Left ventricle myocardium inferior (tissue), 1 donor: Measurements from ENCODE around the gene MCCD1. TPM values are rescaled to one million over a fixed set of nuclear protein-coding genes. Genes with fewer than 3 reads are reported as not detected.
"Not testable (repeated sequence)": the region's sequence is repeated elsewhere in the genome, so short reads cannot be mapped to it uniquely, and the experiment has no call there.

Experiments used
- DNase-seq: peaks from one replicate; pipeline ENCODE4 v3.0.0-alpha.2; 2020
- H3K27ac ChIP-seq: fragments of 200-600 bp; replicated peaks from 2 replicates; pipeline ENCODE4 v1.8.0; 2021
- H3K27me3 ChIP-seq: fragments of 200-600 bp; 2 replicates; pipeline ENCODE4 v1.8.0; 2021; ENCODE audit warnings: low read depth
- H3K36me3 ChIP-seq: fragments of 200-600 bp; 2 replicates; pipeline ENCODE4 v1.8.0; 2021
- H3K4me1 ChIP-seq: fragments of 200-600 bp; 2 replicates; pipeline ENCODE4 v1.8.0; 2021
- H3K4me3 ChIP-seq: fragments of 200-600 bp; 2 replicates; pipeline ENCODE4 v1.8.0; 2021; ENCODE audit warnings: mild to moderate bottlenecking, moderate library complexity
- H3K9me3 ChIP-seq: fragments of 200-600 bp; replicated peaks from 2 replicates; pipeline ENCODE4 v1.8.0; 2021
- CTCF ChIP-seq: fragments of 200-600 bp; IDR thresholded peaks from 2 replicates; pipeline ENCODE4 v1.8.0; 2021; ENCODE audit warnings: antibody characterized with exemption, mild to moderate bottlenecking, borderline replicate concordance
- intact Hi-C: fragments of 100-400 bp; cut with micrococcal nuclease; formaldehyde crosslinking; loops from one replicate; pipeline ENCODE4 v1.11.0; 2022
- total RNA-seq: library from RNA; stranded (reverse); fragmentation: NEBNext Ultra II Directional; extraction: Animal tissue kit (Norgen Biotek cat#: 25700); gene quantifications from one replicate; pipeline ENCODE4 v1.2.1, GENCODE V29; 2021
- donor health status: DM: no; HTN: yes; CAD: no; lungs with severe emphysema.

MCCD1 gene
- total RNA-seq, 1 donor from 2014 or later, result not detected

- Histone ChIP-seq H3K4me3 (no peak overlapping the region), H3K9me3 (peaks cover 7% of the 10 kb centered on the region), H3K27me3 (peaks cover 48% of the 10 kb centered on the region), H3K4me1 (peaks cover 13% of the 10 kb centered on the region), H3K27ac (no peak overlapping the region), H3K36me3 (peaks cover 3% of the 10 kb centered on the region)
- no peak for TF ChIP-seq CTCF
- no peak for DNase-seq
- intact Hi-C loops, result no loop called here
Observed at GRCh38 chr6:31502586-31502985, 26.2 kb upstream of the MCCD1 start.

- intact Hi-C loops, DNase-seq, H3K36me3 ChIP-seq, H3K27me3 ChIP-seq, H3K9me3 ChIP-seq, H3K4me1 ChIP-seq, H3K27ac ChIP-seq, H3K4me3 ChIP-seq: not testable (repeated sequence)
Observed at GRCh38 chr6:31509036-31509435, 19.7 kb upstream of the MCCD1 start.

- H3K4me1 ChIP-seq, result no peaks in the 10 kb centered on the region
- H3K27ac ChIP-seq, result no peak overlapping the region
- no peaks in the 10 kb centered on the region for H3K9me3 ChIP-seq
- intact Hi-C loops, result no loop called here
- peaks cover 6% of the 10 kb centered on the region for H3K27me3 ChIP-seq
- H3K36me3 ChIP-seq, result peaks cover 7% of the 10 kb centered on the region
- H3K4me3 ChIP-seq, result no peak overlapping the region
- no peak for DNase-seq
- TF ChIP-seq CTCF, result no peak
Observed at GRCh38 chr6:31510007-31510406, 18.8 kb upstream of the MCCD1 start.

GRCh38 chr6:31513456-31514165 lies 15.2 kb upstream of the MCCD1 start:
- H3K36me3 ChIP-seq, result peaks cover 4% of the 10 kb centered on the region
- no peak for TF ChIP-seq CTCF
- H3K4me1 ChIP-seq, result no peaks in the 10 kb centered on the region
- H3K27me3 ChIP-seq, result peaks cover 7% of the 10 kb centered on the region
- no peak overlapping the region for H3K4me3 ChIP-seq
- no peak for DNase-seq
- no peaks in the 10 kb centered on the region for H3K9me3 ChIP-seq
- no peak overlapping the region for H3K27ac ChIP-seq
- intact Hi-C loops, result no loop called here

GRCh38 chr6:31521835-31522234 lies 6.9 kb upstream of the MCCD1 start:
- no peak overlapping the region for H3K27ac ChIP-seq
- no peaks in the 10 kb centered on the region for H3K36me3 ChIP-seq
- H3K4me3 ChIP-seq, result no peak overlapping the region
- intact Hi-C loops, result no loop called here
- no peaks in the 10 kb centered on the region for H3K27me3 ChIP-seq
- H3K4me1 ChIP-seq, result peaks cover 4% of the 10 kb centered on the region
- no peak for TF ChIP-seq CTCF
- DNase-seq, result no peak
- H3K9me3 ChIP-seq, result no peaks in the 10 kb centered on the region

GRCh38 chr6:31525553-31525931 lies 3.2 kb upstream of the MCCD1 start:
- DNase-seq, result no peak
- peaks cover 9% of the 10 kb centered on the region for H3K4me1 ChIP-seq
- H3K9me3 ChIP-seq, result no peaks in the 10 kb centered on the region
- no peaks in the 10 kb centered on the region for H3K27me3 ChIP-seq
- peaks cover 12% of the 10 kb centered on the region for H3K36me3 ChIP-seq
- no peak overlapping the region for H3K4me3 ChIP-seq
- H3K27ac ChIP-seq, result no peak overlapping the region
- intact Hi-C loops, result no loop called here
- TF ChIP-seq CTCF, result no peak
